SK-N-SH (cell line): ENCODE results near the gene BOC. TPM values are rescaled to one million over a fixed set of nuclear protein-coding genes. Genes with fewer than 3 reads are reported as not detected.
"Not testable (repeated sequence)": the region's sequence is repeated elsewhere in the genome, so short reads cannot be mapped to it uniquely, and the experiment has no call there.

Source experiments
- CTCF ChIA-PET: fragments of 300-600, 350-600 bp; formaldehyde crosslinking; extraction: SDS; loops from one replicate; lab custom pipeline; 2021; lab: Yijun Ruan, JAX
- POLR2A ChIA-PET: fragments of 350-600 bp; sonication (Branson Sonifier 250); formaldehyde crosslinking; extraction: SDS; loops from one replicate; lab custom pipeline; 2020; ENCODE audit warnings: antibody characterized with exemption, inconsistent platforms; lab: Yijun Ruan, JAX
- DNase-seq: peaks from one replicate; pipeline ENCODE4 v3.0.0; 2012
- H2AFZ ChIP-seq: fragments of 200-600 bp; sonication (generic); 2 replicates; pipeline ENCODE4 v1.8.1; 2016; ENCODE audit warnings: antibody characterized with exemption, mild to moderate bottlenecking, low read depth
- H3F3A ChIP-seq: fragments of 200-600 bp; sonication (generic); replicated peaks from 2 replicates; pipeline ENCODE3; 2016; ENCODE audit warnings: antibody characterized with exemption, mild to moderate bottlenecking; ENCODE audit not compliant: insufficient read depth
- H3K27ac ChIP-seq, 2 experiments: fragments of 200-500 bp in 1 of 2; fragments of 200-600 bp in 1 of 2; sonication (Bioruptor generic) in 1 of 2; sonication (generic), shearing (Covaris generic) in 1 of 2; 2 replicates each; pipeline versions ENCODE4 v1.5.1 to v1.6.1; 2014 to 2016; ENCODE audit warnings: low read depth in 2 of 2, inconsistent platforms in 1 of 2, low read length in 1 of 2, mild to moderate bottlenecking in 1 of 2, mixed read lengths in 1 of 2
- H3K27me3 ChIP-seq: fragments of 200-600 bp; sonication (generic), shearing (Covaris generic); 2 replicates; pipeline ENCODE4 v1.6.1; 2016; ENCODE audit warnings: mixed run types; ENCODE audit not compliant: insufficient read depth
- H3K36me3 ChIP-seq, 2 experiments: fragments of 200-500 bp in 1 of 2; fragments of 200-600 bp in 1 of 2; sonication (Bioruptor generic) in 1 of 2; sonication (generic) in 1 of 2; replicated peaks in 1 of 2; 2 replicates each; pipeline versions ENCODE3 to v1.5.1; 2014 to 2016; ENCODE audit warnings: low read length in 1 of 2, mild to moderate bottlenecking in 1 of 2; ENCODE audit not compliant: insufficient read depth in 2 of 2, control insufficient read depth in 1 of 2
- H3K4me1 ChIP-seq, 2 experiments: fragments of 200-500 bp in 1 of 2; fragments of 200-600 bp in 1 of 2; sonication (Bioruptor generic) in 1 of 2; sonication (generic), shearing (Covaris generic) in 1 of 2; 2 replicates each; pipeline versions ENCODE4 v1.5.1 to v1.6.1; 2014 to 2016; ENCODE audit warnings: low read depth in 1 of 2, low read length in 1 of 2, mixed run types in 1 of 2; ENCODE audit not compliant: insufficient read depth in 2 of 2, control insufficient read depth in 1 of 2
- H3K4me2 ChIP-seq: fragments of 200-600 bp; sonication (generic), shearing (Covaris generic); 2 replicates; pipeline ENCODE4 v1.6.1; 2017; ENCODE audit warnings: mixed run types
- H3K4me3 ChIP-seq, 2 experiments: fragments of 200-500 bp in 1 of 2; fragments of 200-600 bp in 1 of 2; sonication (Bioruptor generic) in 1 of 2; sonication (generic), shearing (Covaris generic) in 1 of 2; 2 replicates each; pipeline versions ENCODE4 v1.5.1 to v1.8.1; 2014 to 2016; ENCODE audit warnings: low read depth in 2 of 2, inconsistent platforms in 1 of 2, low read length in 1 of 2, mild to moderate bottlenecking in 1 of 2, mixed read lengths in 1 of 2, moderate library complexity in 1 of 2
- H3K79me2 ChIP-seq: fragments of 200-600 bp; sonication (generic); 2 replicates; pipeline ENCODE4 v1.8.1; 2017; ENCODE audit warnings: mild to moderate bottlenecking; ENCODE audit not compliant: insufficient read depth
- H3K9ac ChIP-seq: fragments of 200-600 bp; sonication (generic); 2 replicates; pipeline ENCODE4 v1.6.1; 2017; ENCODE audit warnings: mixed run types
- H3K9me2 ChIP-seq: fragments of 200-600 bp; sonication (generic); 2 replicates; pipeline ENCODE4 v1.6.1; 2017; ENCODE audit warnings: mixed run types
- H3K9me3 ChIP-seq: fragments of 200-600 bp; sonication (generic); 2 replicates; pipeline ENCODE4 v1.6.1; 2017; ENCODE audit warnings: mixed run types, mild to moderate bottlenecking, moderate library complexity
- H4K20me1 ChIP-seq: fragments of 200-600 bp; sonication (generic); 2 replicates; pipeline ENCODE4 v1.6.1; 2017; ENCODE audit warnings: mild to moderate bottlenecking, mixed run types; ENCODE audit not compliant: insufficient read depth
- EZH2phosphoT487 ChIP-seq: fragments of 200-600 bp; sonication (generic); IDR thresholded peaks from 2 replicates; pipeline ENCODE4 v1.6.1; 2017; ENCODE audit warnings: low read depth, mixed run types, mild to moderate bottlenecking, antibody characterized with exemption, moderate library complexity, borderline replicate concordance
- FOSL2 ChIP-seq: IDR thresholded peaks from 2 replicates; pipeline ENCODE4 v1.4.0; 2012; ENCODE audit warnings: low read depth, mild to moderate bottlenecking, moderate library complexity, borderline replicate concordance
- GABPA ChIP-seq: IDR thresholded peaks from 2 replicates; pipeline ENCODE4 v1.4.0; 2012; ENCODE audit warnings: low read depth, mild to moderate bottlenecking
- MXI1 ChIP-seq: IDR thresholded peaks from 2 replicates; pipeline ENCODE4 v1.6.1; 2012; ENCODE audit warnings: mild to moderate bottlenecking, low read depth, low read length, improper control_type of control experiment
- NRF1 ChIP-seq: IDR thresholded peaks from 2 replicates; pipeline ENCODE4 v1.6.1; 2012; ENCODE audit warnings: low read depth, mild to moderate bottlenecking, low read length
- PBX3 ChIP-seq: IDR thresholded peaks from 2 replicates; pipeline ENCODE4; 2012
- RAD21 ChIP-seq: IDR thresholded peaks from 2 replicates; pipeline ENCODE4 v1.6.1; 2012; ENCODE audit warnings: mild to moderate bottlenecking, low read length
- RCOR1 ChIP-seq: fragments of 150-350 bp; IDR thresholded peaks from 2 replicates; pipeline ENCODE4 v1.6.1; 2017; ENCODE audit warnings: antibody characterized with exemption, low read length
- REST ChIP-seq: IDR thresholded peaks from 2 replicates; pipeline ENCODE4 v1.6.1; 2012; ENCODE audit warnings: mild to moderate bottlenecking, low read depth, low read length, moderate library complexity
- RXRA ChIP-seq: IDR thresholded peaks from 2 replicates; pipeline ENCODE4 v1.4.0; 2012; ENCODE audit warnings: low read depth, mild to moderate bottlenecking, borderline replicate concordance
- USF2 ChIP-seq: fragments of 150-350 bp; IDR thresholded peaks from 2 replicates; pipeline ENCODE4 v1.6.1; 2017; ENCODE audit warnings: antibody characterized with exemption, low read length, low read depth, borderline replicate concordance
- WGBS: methylation state at CpG from one replicate; pipeline ENCODE4 v1.1.6; 2017; ENCODE audit warnings: low lambda C conversion rate; 5-methylcytosine and 5-hydroxymethylcytosine counted together
- polyA plus RNA-seq, 3 experiments: library from polyadenylated mRNA; depleted of rRNA; stranded (reverse); fragments of >200 nt; gene quantifications; 2 replicates each; pipeline ENCODE4 v1.2.3, GENCODE V29; 2012
- TF ChIP-seq, protein P1 (sequence below): fragments of 150-350 bp; IDR thresholded peaks from 2 replicates; pipeline ENCODE4 v1.6.1; 2016; ENCODE audit warnings: mild to moderate bottlenecking, low read depth, low read length
- TF ChIP-seq, protein P2 (sequence below): IDR thresholded peaks from 2 replicates; pipeline ENCODE4 v1.4.0; 2012; ENCODE audit warnings: low read depth, borderline replicate concordance
- TF ChIP-seq, protein P3 (sequence below): fragments of 200-600 bp; sonication (generic); IDR thresholded peaks from 2 replicates; pipeline ENCODE4 v1.6.1; 2017; ENCODE audit warnings: antibody characterized with exemption, mild to moderate bottlenecking, moderate library complexity

Gene BOC
- polyA plus RNA-seq, 1 of the 3 experiments (the other 2 are of a cell fraction) = 6.6 TPM

DNA sequence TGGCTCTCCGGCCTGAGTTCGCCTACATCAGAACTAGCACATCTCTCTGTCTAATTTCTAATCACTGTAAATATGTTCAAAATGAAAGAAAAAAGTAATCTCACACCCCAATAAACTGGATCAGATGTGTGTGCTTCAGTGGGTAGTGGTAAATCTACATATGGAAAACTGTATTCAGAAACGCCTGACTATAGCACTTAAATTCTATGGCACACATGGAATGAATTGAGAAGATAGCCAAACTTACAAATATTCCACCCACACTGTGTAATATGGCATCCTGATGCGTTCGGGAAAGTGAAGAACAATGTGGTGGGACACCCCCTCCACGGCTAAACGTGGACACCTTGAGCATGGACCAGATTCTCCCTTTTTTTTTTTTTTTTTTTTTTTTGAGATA is 40.6 kb upstream of the BOC start:
- no peak for DNase-seq
- Histone ChIP-seq H3K27ac (no peak overlapping the region), H3K9ac (no peak overlapping the region), H3K4me3 (no peak overlapping the region), H3K9me2 (no peaks in the 10 kb centered on the region), H3K79me2 (no peaks in the 10 kb centered on the region), H3K27me3 (no peaks in the 10 kb centered on the region), H3K36me3 (no peaks in the 10 kb centered on the region), H3K4me1 (peaks cover 12 to 53% of the 10 kb centered on the region in 2 experiments; a peak in 3 of 4 replicates), H3F3A (peaks cover 11% of the 10 kb centered on the region), H3K4me2 (no peak overlapping the region), H3K9me3 (no peaks in the 10 kb centered on the region), H2AFZ (no peak overlapping the region), H4K20me1 (no peaks in the 10 kb centered on the region)
- TF ChIP-seq REST (no peak), NRF1 (no peak), RCOR1 (no peak), PBX3 (no peak), RXRA (no peak), MXI1 (no peak), GABPA (no peak), USF2 (no peak), EZH2phosphoT487 (no peak), RAD21 (no peak), FOSL2 (no peak)
- TF ChIP-seq, protein P1, sequence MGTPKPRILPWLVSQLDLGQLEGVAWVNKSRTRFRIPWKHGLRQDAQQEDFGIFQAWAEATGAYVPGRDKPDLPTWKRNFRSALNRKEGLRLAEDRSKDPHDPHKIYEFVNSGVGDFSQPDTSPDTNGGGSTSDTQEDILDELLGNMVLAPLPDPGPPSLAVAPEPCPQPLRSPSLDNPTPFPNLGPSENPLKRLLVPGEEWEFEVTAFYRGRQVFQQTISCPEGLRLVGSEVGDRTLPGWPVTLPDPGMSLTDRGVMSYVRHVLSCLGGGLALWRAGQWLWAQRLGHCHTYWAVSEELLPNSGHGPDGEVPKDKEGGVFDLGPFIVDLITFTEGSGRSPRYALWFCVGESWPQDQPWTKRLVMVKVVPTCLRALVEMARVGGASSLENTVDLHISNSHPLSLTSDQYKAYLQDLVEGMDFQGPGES = no peak
- TF ChIP-seq, protein P2, sequence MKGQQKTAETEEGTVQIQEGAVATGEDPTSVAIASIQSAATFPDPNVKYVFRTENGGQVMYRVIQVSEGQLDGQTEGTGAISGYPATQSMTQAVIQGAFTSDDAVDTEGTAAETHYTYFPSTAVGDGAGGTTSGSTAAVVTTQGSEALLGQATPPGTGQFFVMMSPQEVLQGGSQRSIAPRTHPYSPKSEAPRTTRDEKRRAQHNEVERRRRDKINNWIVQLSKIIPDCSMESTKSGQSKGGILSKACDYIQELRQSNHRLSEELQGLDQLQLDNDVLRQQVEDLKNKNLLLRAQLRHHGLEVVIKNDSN = no peak
- TF ChIP-seq, protein P3, sequence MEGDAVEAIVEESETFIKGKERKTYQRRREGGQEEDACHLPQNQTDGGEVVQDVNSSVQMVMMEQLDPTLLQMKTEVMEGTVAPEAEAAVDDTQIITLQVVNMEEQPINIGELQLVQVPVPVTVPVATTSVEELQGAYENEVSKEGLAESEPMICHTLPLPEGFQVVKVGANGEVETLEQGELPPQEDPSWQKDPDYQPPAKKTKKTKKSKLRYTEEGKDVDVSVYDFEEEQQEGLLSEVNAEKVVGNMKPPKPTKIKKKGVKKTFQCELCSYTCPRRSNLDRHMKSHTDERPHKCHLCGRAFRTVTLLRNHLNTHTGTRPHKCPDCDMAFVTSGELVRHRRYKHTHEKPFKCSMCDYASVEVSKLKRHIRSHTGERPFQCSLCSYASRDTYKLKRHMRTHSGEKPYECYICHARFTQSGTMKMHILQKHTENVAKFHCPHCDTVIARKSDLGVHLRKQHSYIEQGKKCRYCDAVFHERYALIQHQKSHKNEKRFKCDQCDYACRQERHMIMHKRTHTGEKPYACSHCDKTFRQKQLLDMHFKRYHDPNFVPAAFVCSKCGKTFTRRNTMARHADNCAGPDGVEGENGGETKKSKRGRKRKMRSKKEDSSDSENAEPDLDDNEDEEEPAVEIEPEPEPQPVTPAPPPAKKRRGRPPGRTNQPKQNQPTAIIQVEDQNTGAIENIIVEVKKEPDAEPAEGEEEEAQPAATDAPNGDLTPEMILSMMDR = no peak
- ChIA-PET CTCF (no interaction called here), POLR2A (no interaction called here)
- WGBS = 92% methylated on average over 7 of the region's 7 CpGs

GRCh38 chr3:113171675-113172300 is 39.6 kb upstream of the BOC start:
- H4K20me1 ChIP-seq, POLR2A ChIA-PET, H3K27ac ChIP-seq, H3K9me2 ChIP-seq, H3K4me2 ChIP-seq, DNase-seq, CTCF ChIA-PET, H3K9me3 ChIP-seq, H3K36me3 ChIP-seq, H3K4me3 ChIP-seq, H2AFZ ChIP-seq, H3K79me2 ChIP-seq, H3K9ac ChIP-seq, H3K27me3 ChIP-seq: not testable (repeated sequence)
- peaks cover 10 to 43% of the 10 kb centered on the region in 2 experiments; a peak in 3 of 4 replicates for H3K4me1 ChIP-seq
- WGBS = 78% methylated on average over 5 of the region's 5 CpGs
- peaks cover 11% of the 10 kb centered on the region for H3F3A ChIP-seq
